DOHH2 (cell line): ENCODE measurements around the gene TSEN2.

ENCODE experiments used
- H3F3A ChIP-seq: fragments of 200-600 bp; sonication (generic), shearing (Covaris generic); 2 replicates; pipeline ENCODE4 v1.6.0; 2016; ENCODE audit warnings: antibody characterized with exemption, mild to moderate bottlenecking; ENCODE audit not compliant: control insufficient read depth, insufficient read depth
- H3K27ac ChIP-seq: fragments of 200-600 bp; sonication (generic); 2 replicates; pipeline ENCODE4 v1.5.1; 2014; ENCODE audit warnings: low read depth, mild to moderate bottlenecking, low read length, moderate library complexity
- H3K27me3 ChIP-seq: fragments of 200-600 bp; sonication (generic); 2 replicates; pipeline ENCODE4 v1.6.1; 2014; ENCODE audit warnings: mild to moderate bottlenecking, low read length, mixed read lengths; ENCODE audit not compliant: control insufficient read depth
- H3K36me3 ChIP-seq: fragments of 200-600 bp; sonication (generic); 2 replicates; pipeline ENCODE4 v1.6.1; 2014; ENCODE audit warnings: mild to moderate bottlenecking, low read length, moderate library complexity, mixed read lengths; ENCODE audit not compliant: control insufficient read depth
- H3K4me1 ChIP-seq: fragments of 200-600 bp; sonication (generic); 2 replicates; pipeline ENCODE4 v1.6.1; 2014; ENCODE audit warnings: mild to moderate bottlenecking, low read length, mixed read lengths; ENCODE audit not compliant: control insufficient read depth
- H3K4me2 ChIP-seq: fragments of 200-600 bp; sonication (generic); 2 replicates; pipeline ENCODE4 v1.6.0; 2014; ENCODE audit warnings: mild to moderate bottlenecking, low read length, moderate library complexity
- H3K4me3 ChIP-seq: fragments of 200-600 bp; sonication (generic); 2 replicates; pipeline ENCODE4 v1.5.1; 2014; ENCODE audit warnings: mild to moderate bottlenecking, low read length, mixed read lengths
- H3K79me2 ChIP-seq: fragments of 200-600 bp; sonication (generic); 2 replicates; pipeline ENCODE4 v1.6.1; 2014; ENCODE audit warnings: mild to moderate bottlenecking, low read length, mixed read lengths; ENCODE audit not compliant: control insufficient read depth
- H3K9me2 ChIP-seq: fragments of 200-600 bp; sonication (generic); replicated peaks from 2 replicates; pipeline ENCODE4 v1.6.1; 2014; ENCODE audit warnings: mild to moderate bottlenecking, low read length, mixed read lengths; ENCODE audit not compliant: control insufficient read depth
- H3K9me3 ChIP-seq: fragments of 200-600 bp; sonication (generic); 2 replicates; pipeline ENCODE4 v1.6.1; 2014; ENCODE audit warnings: antibody characterized with exemption, low read length, mixed read lengths; ENCODE audit not compliant: control insufficient read depth, insufficient read depth
- H4K20me1 ChIP-seq: fragments of 200-600 bp; sonication (generic); 2 replicates; pipeline ENCODE4 v1.6.0; 2014; ENCODE audit warnings: low read depth, mild to moderate bottlenecking, antibody characterized with exemption, low read length, moderate library complexity; ENCODE audit not compliant: control insufficient read depth, insufficient read depth
- EZH2phosphoT487 ChIP-seq: fragments of 200-600 bp; sonication (generic); IDR thresholded peaks from 2 replicates; pipeline ENCODE4 v1.6.1; 2017; ENCODE audit warnings: borderline replicate concordance, mild to moderate bottlenecking, antibody characterized with exemption, low read length, moderate library complexity, mixed read lengths
- TF ChIP-seq, protein P1 (sequence below): fragments of 200-600 bp; sonication (generic); IDR thresholded peaks from one replicate; pipeline ENCODE4 v1.5.1; 2014; ENCODE audit warnings: antibody characterized with exemption, mild to moderate bottlenecking, low read depth, low read length; ENCODE audit not compliant: poor library complexity, severe bottlenecking

Gene TSEN2

DNA sequence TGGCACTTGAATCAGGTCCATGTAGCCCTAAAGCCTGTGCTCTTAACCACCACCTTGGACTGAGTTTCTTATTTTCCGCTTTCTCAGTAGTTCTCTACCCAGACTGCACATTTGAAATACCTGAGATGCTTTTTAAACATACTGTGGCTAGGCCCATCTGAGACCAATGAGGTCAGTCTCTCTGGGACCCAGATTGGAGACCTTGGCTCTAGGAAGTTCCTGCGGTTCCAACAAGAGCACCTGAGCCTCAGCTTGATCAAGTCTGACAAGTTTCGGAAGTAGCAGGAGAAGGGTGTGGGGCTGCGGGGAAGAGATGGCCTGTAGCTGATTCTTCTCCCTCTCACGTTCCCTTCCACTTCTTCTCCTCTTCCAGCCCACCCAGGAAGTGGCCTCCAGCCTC lies 11.5 kb upstream of the TSEN2 start:
- Histone ChIP-seq H3K9me3 (no peaks in the 10 kb centered on the region), H3K4me3 (no peak overlapping the region), H3K27ac (no peak overlapping the region)

DNA sequence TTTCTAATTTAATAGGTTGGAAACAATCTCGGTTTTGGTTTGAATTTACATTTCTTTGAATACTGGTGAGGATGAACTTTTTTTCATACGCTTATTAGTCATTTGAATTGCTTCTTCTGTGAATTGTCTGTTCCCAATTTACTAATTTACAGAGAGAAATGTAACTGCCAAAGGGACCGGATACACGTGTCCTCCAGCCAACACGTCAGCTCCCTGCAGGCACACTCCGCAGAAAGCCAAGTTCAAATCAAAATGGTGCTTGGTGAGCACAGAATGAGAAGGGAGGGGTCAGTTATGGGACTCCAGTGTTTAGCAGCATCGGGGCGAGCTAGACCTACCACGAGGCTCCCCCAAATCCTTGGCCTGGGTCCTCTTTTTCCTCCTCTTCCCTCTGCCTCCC lies 10.8 kb upstream of the TSEN2 start:
- Histone ChIP-seq H3K79me2 (no peaks in the 10 kb centered on the region), H3K9me3 (no peaks in the 10 kb centered on the region), H3K36me3 (no peaks in the 10 kb centered on the region), H3K4me1 (no peaks in the 10 kb centered on the region), H3K27ac (no peak overlapping the region), H3K27me3 (peaks cover 15% of the 10 kb centered on the region), H4K20me1 (no peaks in the 10 kb centered on the region), H3K4me3 (no peak overlapping the region), H3F3A (no peaks in the 10 kb centered on the region), H3K9me2 (no peaks in the 10 kb centered on the region), H3K4me2 (no peak overlapping the region)
- TF ChIP-seq, protein P1, sequence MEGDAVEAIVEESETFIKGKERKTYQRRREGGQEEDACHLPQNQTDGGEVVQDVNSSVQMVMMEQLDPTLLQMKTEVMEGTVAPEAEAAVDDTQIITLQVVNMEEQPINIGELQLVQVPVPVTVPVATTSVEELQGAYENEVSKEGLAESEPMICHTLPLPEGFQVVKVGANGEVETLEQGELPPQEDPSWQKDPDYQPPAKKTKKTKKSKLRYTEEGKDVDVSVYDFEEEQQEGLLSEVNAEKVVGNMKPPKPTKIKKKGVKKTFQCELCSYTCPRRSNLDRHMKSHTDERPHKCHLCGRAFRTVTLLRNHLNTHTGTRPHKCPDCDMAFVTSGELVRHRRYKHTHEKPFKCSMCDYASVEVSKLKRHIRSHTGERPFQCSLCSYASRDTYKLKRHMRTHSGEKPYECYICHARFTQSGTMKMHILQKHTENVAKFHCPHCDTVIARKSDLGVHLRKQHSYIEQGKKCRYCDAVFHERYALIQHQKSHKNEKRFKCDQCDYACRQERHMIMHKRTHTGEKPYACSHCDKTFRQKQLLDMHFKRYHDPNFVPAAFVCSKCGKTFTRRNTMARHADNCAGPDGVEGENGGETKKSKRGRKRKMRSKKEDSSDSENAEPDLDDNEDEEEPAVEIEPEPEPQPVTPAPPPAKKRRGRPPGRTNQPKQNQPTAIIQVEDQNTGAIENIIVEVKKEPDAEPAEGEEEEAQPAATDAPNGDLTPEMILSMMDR: no peak
- no peak for TF ChIP-seq EZH2phosphoT487

More for the DNA sequence above, 11.5 kb upstream of the TSEN2 start:
- H3K27me3 ChIP-seq: peaks cover 15% of the 10 kb centered on the region
- no peak overlapping the region for H3K4me2 ChIP-seq
- no peaks in the 10 kb centered on the region for H3K79me2 ChIP-seq
- TF ChIP-seq, protein P1: no peak
- no peak for TF ChIP-seq EZH2phosphoT487
- H3K4me1 ChIP-seq: no peaks in the 10 kb centered on the region
- no peaks in the 10 kb centered on the region for H3K36me3 ChIP-seq
- H3K9me2 ChIP-seq: no peaks in the 10 kb centered on the region
- no peaks in the 10 kb centered on the region for H3F3A ChIP-seq
- H4K20me1 ChIP-seq: no peaks in the 10 kb centered on the region

DNA sequence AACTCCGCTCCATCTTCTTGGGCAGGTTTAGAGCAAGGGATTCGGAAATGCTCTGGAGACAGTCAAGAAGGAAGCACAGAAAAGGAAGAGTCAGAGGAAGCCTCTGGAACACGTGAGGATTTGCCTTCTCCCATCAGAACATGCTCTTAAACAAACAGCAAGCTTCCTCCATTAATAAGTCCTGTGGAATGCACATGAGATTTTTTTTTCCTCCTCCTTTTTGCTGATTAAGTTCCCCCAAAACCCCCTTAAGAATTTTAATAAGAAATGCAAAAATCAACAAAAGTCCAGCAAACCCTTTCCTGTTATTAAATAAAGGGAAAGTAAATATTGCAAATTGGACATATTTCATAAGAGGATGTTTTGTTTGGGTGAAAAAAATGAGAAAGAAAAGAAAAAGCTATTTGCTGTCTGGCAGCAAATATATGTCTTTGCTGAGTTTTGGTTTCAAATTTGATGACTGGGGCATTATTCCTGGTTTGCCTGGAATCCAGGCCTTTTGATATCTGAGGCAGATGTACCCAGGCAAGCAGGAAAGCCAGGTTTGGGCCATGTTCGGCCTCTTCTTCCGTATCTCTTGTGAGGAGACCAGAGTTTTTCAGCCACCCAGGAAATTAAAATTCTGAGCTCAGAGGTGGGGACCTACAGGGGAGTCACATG lies 7.9 kb upstream of the TSEN2 start:
- Histone ChIP-seq H3K4me2 (no peak overlapping the region), H3K9me3 (no peaks in the 10 kb centered on the region), H3K4me3 (no peak overlapping the region), H4K20me1 (no peaks in the 10 kb centered on the region), H3K9me2 (no peaks in the 10 kb centered on the region), H3K27me3 (peaks cover 7% of the 10 kb centered on the region), H3K36me3 (no peaks in the 10 kb centered on the region), H3F3A (no peaks in the 10 kb centered on the region), H3K4me1 (no peaks in the 10 kb centered on the region), H3K27ac (no peak overlapping the region), H3K79me2 (no peaks in the 10 kb centered on the region)
- no peak for TF ChIP-seq EZH2phosphoT487
- TF ChIP-seq, protein P1: no peak
